PC-9 (cell line): ENCODE data around the gene MICAL3. TPM values are rescaled to one million over a fixed set of nuclear protein-coding genes. Genes with fewer than 3 reads are reported as not detected.

Experiments used
- BruUV-seq: library from RNA; stranded (reverse); fragments of 400-500 nt; replicated peaks from 2 replicates; lab custom pipeline; 2021; lab: Mats Ljungman, UMichigan
- CTCF ChIA-PET: fragments of 300-600 bp; sonication (Branson Sonifier 250); formaldehyde crosslinking; loops from one replicate; lab custom pipeline; 2022; ENCODE audit warnings: antibody characterized with exemption; lab: Charles Lee
- POLR2A ChIA-PET: fragments of 300-600 bp; sonication (Branson Sonifier 250); formaldehyde crosslinking; loops from one replicate; lab custom pipeline; 2022; ENCODE audit warnings: antibody characterized with exemption; ENCODE audit not compliant: unreplicated experiment; lab: Charles Lee
- DNase-seq, 2 experiments: peaks; one replicate each; pipeline versions ENCODE4 v3.0.0 to v3.0.0-alpha.2; 2015 to 2022; ENCODE audit warnings: mixed read lengths in 1 of 2
- H2AFZ ChIP-seq: fragments of 200-600 bp; sonication (generic); 2 replicates; pipeline ENCODE4 v1.8.1; 2017; ENCODE audit warnings: antibody characterized with exemption
- H3F3A ChIP-seq: fragments of 200-600 bp; sonication (generic); 2 replicates; pipeline ENCODE4 v1.8.1; 2017; ENCODE audit warnings: antibody characterized with exemption, mild to moderate bottlenecking, low read depth; ENCODE audit not compliant: insufficient read depth
- H3K27ac ChIP-seq: fragments of 200-600 bp; sonication (generic); 2 replicates; pipeline ENCODE4 v1.6.1; 2016; ENCODE audit warnings: mixed run types
- H3K27me3 ChIP-seq: fragments of 200-600 bp; sonication (generic); 2 replicates; pipeline ENCODE4 v1.6.1; 2016; ENCODE audit warnings: low read depth, mixed run types; ENCODE audit not compliant: insufficient read depth
- H3K36me3 ChIP-seq: fragments of 200-600 bp; sonication (generic); 2 replicates; pipeline ENCODE4 v1.6.1; 2016; ENCODE audit warnings: low read depth, mixed run types
- H3K4me1 ChIP-seq: fragments of 200-600 bp; sonication (generic); replicated peaks from 2 replicates; pipeline ENCODE4 v1.6.1; 2016; ENCODE audit warnings: mixed run types; ENCODE audit not compliant: insufficient read depth
- H3K4me2 ChIP-seq: fragments of 200-600 bp; sonication (generic); 2 replicates; pipeline ENCODE4 v1.6.1; 2017; ENCODE audit warnings: mixed run types
- H3K4me3 ChIP-seq: fragments of 200-600 bp; sonication (generic); 2 replicates; pipeline ENCODE4 v1.6.1; 2016; ENCODE audit warnings: mixed run types
- H3K79me2 ChIP-seq: fragments of 200-600 bp; sonication (generic); 2 replicates; pipeline ENCODE4 v1.6.1; 2017; ENCODE audit warnings: low read depth, mixed run types
- H3K9me2 ChIP-seq: fragments of 200-600 bp; sonication (generic); 2 replicates; pipeline ENCODE4 v1.8.1; 2017; ENCODE audit warnings: mild to moderate bottlenecking; ENCODE audit not compliant: insufficient read depth
- H3K9me3 ChIP-seq: fragments of 200-600 bp; sonication (generic); 2 replicates; pipeline ENCODE4 v1.8.1; 2016; ENCODE audit warnings: low read depth; ENCODE audit not compliant: insufficient read depth
- H4K20me1 ChIP-seq: fragments of 200-600 bp; sonication (generic); 2 replicates; pipeline ENCODE4 v1.8.1; 2017; ENCODE audit not compliant: insufficient read depth
- CTCF ChIP-seq: fragments of 200-600 bp; sonication (generic); conservative IDR thresholded peaks from 2 replicates; pipeline ENCODE4 v1.6.1; 2017; ENCODE audit warnings: mixed run types, antibody characterized with exemption, mild to moderate bottlenecking, moderate library complexity
- EZH2 ChIP-seq: fragments of 200-600 bp; sonication (generic); IDR thresholded peaks from 2 replicates; pipeline ENCODE4 v1.8.0; 2017; ENCODE audit warnings: antibody characterized with exemption, low read depth
- intact Hi-C: fragments of 100-400 bp; cut with micrococcal nuclease; formaldehyde crosslinking; loops from one replicate; pipeline ENCODE4 v1.10.0; 2022; ENCODE audit not compliant: unreplicated experiment
- total RNA-seq: library from RNA; stranded (reverse); gene quantifications from 2 replicates; pipeline ENCODE4 v1.2.3, GENCODE V29; 2021

The MICAL3 gene
- total RNA-seq, 1 experiment from 2014 or later: 27.4 TPM

GRCh38 chr22:17860220-17860965 lies 164.0 kb downstream of the MICAL3 start:
- ChIA-PET POLR2A (interaction anchor here (0.6 kb wide), 1 partner anchor 12 kb away, joined by 4 read pairs; no protein-coding TSS in a partner anchor), CTCF (no interaction called here)
- Histone ChIP-seq H3K36me3 (no peaks in the 10 kb centered on the region), H3K27ac (no peak overlapping the region), H3K79me2 (no peaks in the 10 kb centered on the region), H3K9me3 (no peaks in the 10 kb centered on the region), H4K20me1 (no peaks in the 10 kb centered on the region), H3K27me3 (no peaks in the 10 kb centered on the region), H3F3A (no peaks in the 10 kb centered on the region), H3K9me2 (no peaks in the 10 kb centered on the region), H3K4me3 (no peak overlapping the region), H2AFZ (no peak overlapping the region), H3K4me2 (no peak overlapping the region), H3K4me1 (no peaks in the 10 kb centered on the region)
- no peak for DNase-seq
- BruUV-seq: no TSS peak
- TF ChIP-seq CTCF (no peak), EZH2 (no peak)
- intact Hi-C loops: no loop called here

- Histone ChIP-seq H3K9me3 (no peaks in the 10 kb centered on the region), H3F3A (no peaks in the 10 kb centered on the region), H4K20me1 (no peaks in the 10 kb centered on the region), H3K27ac (no peak overlapping the region), H3K79me2 (no peaks in the 10 kb centered on the region), H3K27me3 (no peaks in the 10 kb centered on the region), H3K4me1 (no peaks in the 10 kb centered on the region), H3K4me2 (no peak overlapping the region), H3K36me3 (no peaks in the 10 kb centered on the region), H3K4me3 (no peak overlapping the region), H2AFZ (no peak overlapping the region), H3K9me2 (no peaks in the 10 kb centered on the region)
- TF ChIP-seq EZH2 (no peak), CTCF (no peak)
- intact Hi-C loops: no loop called here
- ChIA-PET CTCF (no interaction called here), POLR2A (no interaction called here)
- DNase-seq: no peak
- BruUV-seq: no TSS peak
Observed at GRCh38 chr22:17858033-17858432, 166.3 kb downstream of the MICAL3 start.

GRCh38 chr22:17855572-17856290 lies 168.6 kb downstream of the MICAL3 start:
- Histone ChIP-seq H3K4me3 (no peak overlapping the region), H3F3A (no peaks in the 10 kb centered on the region), H4K20me1 (no peaks in the 10 kb centered on the region), H3K9me3 (no peaks in the 10 kb centered on the region), H3K79me2 (no peaks in the 10 kb centered on the region), H3K27me3 (no peaks in the 10 kb centered on the region), H3K27ac (no peak overlapping the region), H2AFZ (no peak overlapping the region), H3K36me3 (no peaks in the 10 kb centered on the region), H3K4me1 (no peaks in the 10 kb centered on the region), H3K9me2 (no peaks in the 10 kb centered on the region), H3K4me2 (no peak overlapping the region)
- POLR2A ChIA-PET: interaction anchor here (0.7 kb wide), 1 partner anchor 108 kb away, joined by 4 read pairs; no protein-coding TSS in a partner anchor
- intact Hi-C loops: no loop called here
- no TSS peak for BruUV-seq
- TF ChIP-seq CTCF: no peak
- TF ChIP-seq EZH2: no peak
- no peak for DNase-seq
- CTCF ChIA-PET: no interaction called here
